ENCODE data around the gene APOBEC3C.
A peak's percentile ranks its signal among the peaks of the same experiment; 100 is the strongest.
"Not testable (repeated sequence)": the region's sequence is repeated elsewhere in the genome, so short reads cannot be mapped to it uniquely, and the experiment has no call there.

Gene APOBEC3C

GRCh38 chr22:38984224-38984623 lies 29.8 kb upstream of the APOBEC3C start:
- no peak for DNase-seq

- DNase-seq = peak; percentile 94
Observed at GRCh38 chr22:38984784-38985757, 29.0 kb upstream of the APOBEC3C start.

DNA sequence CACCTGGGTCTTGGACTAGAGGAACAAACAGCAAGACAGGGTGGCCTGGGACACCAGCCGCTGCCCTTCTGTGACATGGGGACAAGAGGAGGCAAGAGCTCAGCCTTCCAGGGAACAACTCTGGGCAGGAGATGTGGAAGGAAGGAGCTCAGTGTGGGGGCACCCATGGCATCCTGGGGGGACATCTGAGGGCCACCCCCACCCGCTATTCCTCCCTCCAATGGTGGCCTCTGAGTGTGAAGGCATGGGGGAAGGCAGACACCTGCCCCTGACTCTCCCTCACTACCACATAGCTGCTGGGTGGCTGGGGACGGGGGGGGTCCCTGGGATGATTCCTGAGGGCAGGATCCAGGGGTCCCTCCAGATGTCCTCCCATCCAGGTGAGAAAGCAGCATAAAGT lies 27.4 kb upstream of the APOBEC3C start:
- no peak for DNase-seq

DNA sequence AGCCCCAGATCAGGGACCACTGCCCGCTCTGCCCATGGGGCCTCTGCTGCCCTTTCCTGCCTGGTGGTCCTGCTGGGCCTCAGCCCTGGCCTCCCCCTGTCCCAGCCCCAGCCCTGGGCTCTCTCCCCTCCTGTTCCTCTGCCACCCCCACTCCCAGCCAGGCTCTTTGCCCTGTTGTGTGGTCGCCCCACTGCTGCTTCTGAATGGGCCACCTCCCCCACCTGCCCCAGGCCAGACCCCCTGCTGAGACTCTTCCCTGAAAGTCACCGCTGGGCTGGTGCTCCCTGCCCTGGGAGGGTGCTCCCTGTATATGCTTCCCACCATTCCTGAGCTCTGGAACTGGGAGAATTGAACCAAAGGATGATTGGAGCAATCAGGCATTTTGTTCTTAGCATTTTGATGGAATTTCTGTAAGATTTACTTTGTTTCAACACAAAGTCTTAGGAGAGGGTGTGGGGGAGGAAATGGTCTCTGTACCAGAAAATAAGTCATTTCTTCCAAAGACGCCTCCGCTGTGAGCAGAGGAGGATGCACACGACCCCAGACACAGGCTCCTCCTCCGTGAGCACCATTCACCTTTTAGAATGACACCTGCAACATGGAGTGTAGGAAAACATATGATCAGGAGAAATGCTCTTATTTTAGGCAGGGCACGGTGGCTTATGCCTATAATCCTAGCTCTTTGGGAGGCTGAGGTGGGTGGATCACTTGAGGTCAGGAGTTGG lies 26.7 kb upstream of the APOBEC3C start:
- no peak for DNase-seq

DNA sequence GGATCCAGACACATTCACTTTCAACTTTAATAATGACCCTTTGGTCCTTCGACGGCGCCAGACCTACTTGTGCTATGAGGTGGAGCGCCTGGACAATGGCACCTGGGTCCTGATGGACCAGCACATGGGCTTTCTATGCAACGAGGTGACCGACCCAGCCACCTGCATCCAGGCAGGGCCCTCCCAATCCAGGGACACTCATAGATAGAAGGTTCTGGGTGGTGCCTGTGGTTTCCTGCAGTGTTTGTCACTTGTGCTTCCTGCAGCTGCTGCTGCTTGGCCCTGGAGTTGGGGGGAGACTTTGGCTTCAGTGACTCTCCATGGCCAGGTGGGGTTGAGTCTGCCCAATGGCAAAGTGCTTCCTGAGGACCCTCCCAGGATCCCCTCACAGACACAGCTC lies 24.6 kb upstream of the APOBEC3C start:
- peak; percentile 73 for DNase-seq

DNA sequence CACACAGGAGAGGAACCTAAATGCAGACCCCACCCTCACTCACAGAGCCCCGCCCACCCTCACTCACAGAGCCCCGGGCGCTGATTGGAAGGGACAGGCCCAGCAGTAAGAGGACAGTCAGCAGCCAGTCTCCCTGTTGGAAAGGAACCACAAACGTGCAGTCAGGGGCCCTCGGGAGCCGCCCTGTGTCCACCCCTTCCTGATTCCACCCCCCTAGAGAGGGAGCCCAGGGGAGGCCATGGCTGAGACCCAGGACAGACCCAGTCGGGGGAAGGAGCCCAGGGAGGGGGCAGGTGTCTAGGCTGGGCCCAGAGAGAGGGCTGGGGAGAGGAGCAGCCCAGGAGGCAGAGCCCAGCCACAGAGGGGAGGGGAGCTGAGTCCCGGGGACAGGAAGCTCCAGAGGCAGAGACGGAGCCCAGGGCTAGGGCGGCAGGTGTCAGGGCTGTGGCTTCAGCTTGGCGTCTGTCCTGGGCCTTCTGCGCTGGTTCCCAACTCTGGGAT lies 21.1 kb upstream of the APOBEC3C start:
- not testable (repeated sequence) for DNase-seq

- no peak for DNase-seq
Observed at GRCh38 chr22:38996105-38996504, 18.0 kb upstream of the APOBEC3C start.

- DNase-seq = no peak
Observed at GRCh38 chr22:38997518-38997917, 16.5 kb upstream of the APOBEC3C start.

GRCh38 chr22:39003165-39003638 lies 10.9 kb upstream of the APOBEC3C start:
- peak; percentile 88 for DNase-seq

GRCh38 chr22:39007177-39007576 lies 6.9 kb upstream of the APOBEC3C start:
- DNase-seq = no peak

DNA sequence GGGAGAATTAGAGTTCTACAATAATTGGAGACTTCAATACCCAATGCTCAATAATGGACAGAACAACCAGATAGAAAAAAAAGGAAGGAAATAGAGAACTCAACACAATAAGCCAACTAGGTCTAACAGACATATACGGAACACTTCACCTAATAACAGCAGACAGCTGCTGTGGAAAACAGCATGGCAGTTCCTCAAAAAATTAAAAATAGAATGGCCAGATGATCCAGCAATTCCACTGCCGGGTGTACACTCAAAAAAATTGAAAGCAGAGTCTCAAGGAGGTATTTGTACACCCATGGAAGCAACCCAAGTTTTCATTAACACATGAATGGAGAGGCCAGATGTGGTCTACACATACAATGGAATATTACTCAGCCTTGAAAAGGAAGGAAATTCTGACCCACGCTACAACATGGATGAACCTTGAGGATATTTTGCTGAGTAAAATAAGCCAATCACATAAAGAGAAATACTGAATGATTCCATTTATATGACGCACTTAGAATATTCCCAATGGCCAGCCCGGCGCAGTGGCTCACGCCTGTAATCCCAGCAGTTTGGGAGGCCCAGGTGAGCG lies 5.7 kb upstream of the APOBEC3C start:
- not testable (repeated sequence) for DNase-seq

GRCh38 chr22:39010946-39011345 lies 3.1 kb upstream of the APOBEC3C start:
- no peak for DNase-seq

DNA sequence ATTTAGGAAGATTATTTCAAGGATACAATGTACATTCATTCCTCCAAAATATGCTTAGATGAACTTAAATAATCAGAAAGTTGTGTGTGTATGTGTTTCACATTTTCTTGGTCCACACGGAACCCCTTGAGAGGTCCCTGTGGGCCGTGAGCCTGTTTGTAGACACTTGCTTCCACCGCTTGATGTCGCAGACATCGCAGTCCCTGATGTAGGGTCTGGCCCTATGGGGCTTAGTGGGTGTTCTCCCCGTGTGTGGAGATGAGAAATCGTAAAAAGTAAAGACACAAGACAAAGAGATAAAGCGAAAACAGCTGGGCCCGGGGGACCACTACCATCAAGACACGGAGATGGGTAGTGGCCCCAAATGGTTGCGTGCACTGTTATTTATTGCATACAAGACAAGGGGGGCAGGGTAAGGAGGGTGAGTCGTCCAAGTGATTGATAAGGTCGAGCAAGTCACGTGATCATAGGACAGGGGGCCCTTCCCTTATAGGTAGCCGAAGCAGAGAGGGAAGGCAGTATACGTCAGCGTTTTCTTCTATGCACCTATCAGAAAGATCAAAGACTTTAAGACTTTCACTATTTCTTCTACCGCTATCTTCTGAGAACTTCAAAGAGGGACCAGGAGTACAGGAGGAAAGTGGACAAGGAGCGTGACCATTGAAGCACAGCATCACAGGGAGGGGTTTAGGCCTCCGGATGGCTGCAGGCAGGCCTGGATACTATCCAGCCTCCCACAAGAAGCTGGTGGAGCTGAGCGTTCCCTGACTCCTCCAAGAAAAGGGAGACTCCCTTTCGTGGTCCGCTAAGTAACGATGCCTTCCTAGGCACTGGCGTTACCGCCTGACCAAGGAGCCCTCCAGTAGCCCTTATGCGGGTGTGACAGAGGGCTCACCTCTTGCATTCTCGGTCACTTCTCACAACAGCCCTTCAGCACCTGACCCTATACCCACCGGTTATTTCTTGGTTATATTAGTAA lies 1.2 kb upstream of the APOBEC3C start:
- no peak for DNase-seq

DNA sequence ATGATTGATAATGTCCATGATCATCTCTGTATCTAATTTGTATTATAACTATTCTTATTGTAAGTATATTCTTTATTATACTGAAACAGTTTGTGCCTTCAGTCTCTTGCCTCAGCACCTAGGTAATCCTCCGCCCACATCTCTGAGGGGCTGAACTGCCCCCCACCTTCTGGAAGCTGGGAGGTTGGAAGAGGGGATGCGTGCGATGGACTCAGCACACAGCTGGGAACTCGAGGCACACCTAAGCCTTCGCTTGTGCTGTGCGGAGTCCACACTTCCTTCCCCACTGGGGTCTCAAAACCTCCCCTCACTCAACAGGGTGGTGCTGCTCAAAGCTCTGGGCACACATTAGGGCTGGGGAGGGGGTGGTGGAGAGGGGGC lies 506 bp upstream of the APOBEC3C start:
- DNase-seq = not testable (repeated sequence)

DNA sequence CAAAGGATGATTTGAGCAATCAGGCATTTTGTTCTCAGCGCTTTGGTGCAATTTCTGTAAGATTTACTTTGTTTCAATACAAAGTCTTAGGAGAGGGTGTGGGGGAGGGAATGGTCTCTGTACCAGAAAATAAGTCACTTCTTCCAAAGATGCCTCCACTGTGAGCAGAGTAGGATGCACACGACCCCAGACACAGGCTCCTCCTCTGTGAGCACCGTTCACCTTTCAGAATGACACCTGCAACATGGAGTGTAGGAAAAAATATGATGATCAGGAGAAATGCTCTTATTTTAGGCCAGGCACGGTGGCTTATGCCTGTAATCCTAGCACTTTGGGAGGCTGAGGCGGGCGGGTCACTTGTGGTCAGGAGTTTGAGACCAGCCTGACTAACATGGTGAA lies 665 bp downstream of the APOBEC3C start:
- not testable (repeated sequence) for DNase-seq

- DNase-seq = no peak
Observed at GRCh38 chr22:39016592-39016991, 2.5 kb downstream of the APOBEC3C start.

GRCh38 chr22:39017596-39018365 lies 3.7 kb downstream of the APOBEC3C start:
- no peak for DNase-seq

- not testable (repeated sequence) for DNase-seq
Observed at GRCh38 chr22:39020021-39020651, 6.1 kb downstream of the APOBEC3C start.

DNA sequence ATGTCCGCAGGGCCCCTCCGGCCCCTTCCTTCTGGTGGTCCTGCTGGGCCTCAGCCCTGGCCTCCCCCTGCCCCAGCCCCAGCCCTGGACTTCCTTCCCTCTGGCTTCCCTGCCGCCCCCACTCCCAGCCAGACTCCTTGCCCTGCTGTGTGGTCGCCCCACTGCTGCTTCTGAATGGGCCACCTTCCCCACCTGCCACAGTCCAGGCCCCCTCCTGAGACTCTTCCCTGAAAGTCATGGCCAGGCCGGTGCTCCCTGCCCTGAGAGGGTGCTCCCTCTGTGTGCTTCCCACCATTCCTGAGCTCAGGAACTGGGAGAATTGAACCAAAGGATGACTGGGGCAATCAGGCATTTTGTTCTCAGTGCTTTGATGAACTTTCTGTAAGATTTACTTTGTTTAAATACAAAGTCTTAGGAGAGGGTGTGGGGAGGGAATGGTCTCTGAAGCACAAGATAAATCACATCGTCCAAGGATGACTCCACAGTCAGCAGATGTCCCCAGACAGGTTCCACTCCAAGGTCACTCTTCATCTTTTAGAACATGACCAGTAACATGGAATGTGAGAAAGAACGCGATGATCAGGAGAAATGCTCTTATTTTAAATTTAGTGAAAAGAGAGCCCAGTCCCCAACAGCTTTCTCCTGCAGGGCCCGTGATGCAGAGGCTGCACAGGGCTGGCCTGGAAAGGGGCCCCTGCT lies 7.6 kb downstream of the APOBEC3C start:
- no peak for DNase-seq

Data from activated effector memory CD4-positive, alpha-beta T cell treated with anti-CD3 and anti-CD28 coated beads, Interleukin-2, amount 50 U/mL, for 16 hours (primary cell).